ENCODE results near the gene BEGAIN.

DNA sequence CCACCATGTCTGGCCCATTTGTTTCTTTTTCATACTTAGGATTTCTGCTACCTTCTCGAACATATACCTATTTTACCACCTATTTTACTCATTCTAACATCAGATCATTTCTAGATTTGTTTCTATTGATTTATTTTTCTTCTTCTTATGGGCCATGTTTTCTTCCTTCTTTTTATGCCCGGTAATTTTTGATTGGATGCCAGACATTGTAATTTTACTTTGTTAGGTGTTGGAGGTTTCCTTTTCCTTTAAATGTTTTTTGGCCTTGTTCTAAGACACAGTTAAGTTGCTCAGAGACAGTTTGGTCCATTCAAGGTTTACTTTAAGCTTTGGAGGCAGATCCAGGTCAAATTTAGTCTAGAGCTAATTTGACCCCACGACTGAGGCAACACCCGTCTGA lies 14.7 kb upstream of the BEGAIN start:
- no peak for TF ChIP-seq POLR2A (IDR thresholded peaks at IDR 0.05)
- TF ChIP-seq, protein P1, sequence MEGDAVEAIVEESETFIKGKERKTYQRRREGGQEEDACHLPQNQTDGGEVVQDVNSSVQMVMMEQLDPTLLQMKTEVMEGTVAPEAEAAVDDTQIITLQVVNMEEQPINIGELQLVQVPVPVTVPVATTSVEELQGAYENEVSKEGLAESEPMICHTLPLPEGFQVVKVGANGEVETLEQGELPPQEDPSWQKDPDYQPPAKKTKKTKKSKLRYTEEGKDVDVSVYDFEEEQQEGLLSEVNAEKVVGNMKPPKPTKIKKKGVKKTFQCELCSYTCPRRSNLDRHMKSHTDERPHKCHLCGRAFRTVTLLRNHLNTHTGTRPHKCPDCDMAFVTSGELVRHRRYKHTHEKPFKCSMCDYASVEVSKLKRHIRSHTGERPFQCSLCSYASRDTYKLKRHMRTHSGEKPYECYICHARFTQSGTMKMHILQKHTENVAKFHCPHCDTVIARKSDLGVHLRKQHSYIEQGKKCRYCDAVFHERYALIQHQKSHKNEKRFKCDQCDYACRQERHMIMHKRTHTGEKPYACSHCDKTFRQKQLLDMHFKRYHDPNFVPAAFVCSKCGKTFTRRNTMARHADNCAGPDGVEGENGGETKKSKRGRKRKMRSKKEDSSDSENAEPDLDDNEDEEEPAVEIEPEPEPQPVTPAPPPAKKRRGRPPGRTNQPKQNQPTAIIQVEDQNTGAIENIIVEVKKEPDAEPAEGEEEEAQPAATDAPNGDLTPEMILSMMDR (IDR thresholded peaks at IDR 0.05): no peak

All from adrenal gland (tissue), 5 donors.